GM12801 (cell line): ENCODE results near the gene CCNYL1.

Experiments
- CTCF ChIP-seq: IDR thresholded peaks from one replicate; pipeline ENCODE4 v1.5.1; 2011; ENCODE audit warnings: control low read depth; ENCODE audit not compliant: insufficient read length; ENCODE audit errors: extremely low read depth

Gene CCNYL1

GRCh38 chr2:207710814-207711740, at the start of gene CCNYL1:
CCNYL1 (plus strand) TSS chr2:207711640; CDS start chr2:207711897, 257 bp downstream.
- no peak for TF ChIP-seq CTCF

- no peak for TF ChIP-seq CTCF
These were observed 49.2 kb upstream of the CCNYL1 start for GRCh38 chr2:207662203-207662602.

GRCh38 chr2:207663870-207664545, 47.4 kb upstream of the CCNYL1 start:
- no peak for TF ChIP-seq CTCF

GRCh38 chr2:207670887-207671286, 40.6 kb upstream of the CCNYL1 start:
- no peak for TF ChIP-seq CTCF

GRCh38 chr2:207673431-207673830, 38.0 kb upstream of the CCNYL1 start:
- no peak for TF ChIP-seq CTCF

GRCh38 chr2:207674266-207674774, 37.1 kb upstream of the CCNYL1 start:
- TF ChIP-seq CTCF: no peak

- no peak for TF ChIP-seq CTCF
These were observed 36.6 kb upstream of the CCNYL1 start for GRCh38 chr2:207674826-207675225.
